Uterus (tissue), 4 donors: ENCODE measurements around the gene SLFN12. TPM values are rescaled to one million over a fixed set of nuclear protein-coding genes. Genes with fewer than 3 reads are reported as not detected.

Source experiments
- DNase-seq, 2 donors: peaks; one replicate each; pipeline ENCODE4 v3.0.0-alpha.2; 2019 to 2020
- H3K27ac ChIP-seq, 2 donors: fragments of 200-600 bp; sonication (generic); 1 replicate in 1 of 2; 2 replicates in 1 of 2; pipeline ENCODE4 v1.5.1; 2016 to 2018
- H3K27me3 ChIP-seq, 2 donors: fragments of 200-600 bp; sonication (generic); one replicate each; pipeline ENCODE4 v1.5.1; 2018 to 2019; ENCODE audit warnings: control low read depth in 1 of 2
- H3K36me3 ChIP-seq, 2 donors: fragments of 200-600 bp; sonication (generic); one replicate each; pipeline ENCODE4 v1.5.1; 2019; ENCODE audit warnings: control low read depth in 1 of 2
- H3K4me1 ChIP-seq, 2 donors: fragments of 200-600 bp; sonication (generic); one replicate each; pipeline ENCODE4 v1.5.1; 2018 to 2019; ENCODE audit warnings: control low read depth in 1 of 2
- H3K4me3 ChIP-seq, 2 donors: fragments of 200-600 bp; sonication (generic); 1 replicate in 1 of 2; 2 replicates in 1 of 2; pipeline ENCODE4 v1.5.1; 2018 to 2019; ENCODE audit warnings: mild to moderate bottlenecking in 1 of 2
- H3K9me3 ChIP-seq, 2 donors: fragments of 200-600 bp; sonication (generic); one replicate each; pipeline ENCODE4 v1.5.1; 2019; ENCODE audit warnings: control low read depth in 1 of 2
- POLR2A ChIP-seq, 2 donors: fragments of 450-650 bp; IDR thresholded peaks; one replicate each; pipeline ENCODE4 v1.6.1; 2016; ENCODE audit warnings: antibody characterized with exemption in 2 of 2, mild to moderate bottlenecking in 1 of 2, moderate library complexity in 1 of 2
- intact Hi-C: fragments of 100-400 bp; cut with DNase I; formaldehyde crosslinking; loops from one replicate; pipeline ENCODE4 v1.15.1; 2023; ENCODE audit warnings: low total_unique reads
- total RNA-seq, 4 donors: library from RNA; depleted of rRNA in 3 of 4; stranded (reverse); fragments of >200 nt in 3 of 4; gene quantifications; one replicate each; pipeline versions ENCODE4 v1.1.0 to v1.2.4, GENCODE V29; 2014 to 2023
- TF ChIP-seq, protein P1 (sequence below), 4 experiments: fragments of 200-600 bp in 2 of 4; fragments of 450-650 bp in 2 of 4; sonication (generic) in 2 of 4; IDR thresholded peaks; one replicate each; pipeline ENCODE4 v1.5.1; 2016 to 2019; ENCODE audit warnings: antibody characterized with exemption in 4 of 4, mild to moderate bottlenecking in 2 of 4, moderate library complexity in 1 of 4
- donor health status: DM: yes; HTN: yes; CAD: no.

Gene SLFN12
- total RNA-seq, 4 donors from 2014 or later, result 6.8 to 60.4 (median 12.9) TPM

DNA sequence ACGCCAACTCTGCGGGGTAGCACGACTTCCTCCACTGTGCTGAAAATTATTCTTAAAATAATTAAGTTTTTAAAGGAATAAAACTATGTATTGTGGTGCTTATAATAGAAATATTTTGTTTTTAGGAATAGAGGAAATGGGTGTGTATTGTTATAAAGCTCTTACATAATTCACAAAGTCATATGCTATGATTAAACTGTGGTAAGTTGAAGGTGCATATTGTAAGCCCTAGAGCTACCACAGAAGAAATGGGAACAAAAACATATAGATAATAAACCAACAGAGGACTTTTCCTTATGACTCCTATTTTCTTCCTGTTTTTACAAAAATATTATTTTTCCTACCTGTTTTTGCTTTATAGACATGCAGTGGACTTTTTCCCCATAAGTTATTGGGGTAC, 54.6 kb downstream of the SLFN12 start:
- Histone ChIP-seq H3K36me3 (no peaks in the 10 kb centered on the region), H3K9me3 (no peaks in the 10 kb centered on the region), H3K27ac (peak overlapping the region in 1 of 2 donors; percentile 98), H3K27me3 (no peaks in the 10 kb centered on the region), H3K4me3 (no peak overlapping the region), H3K4me1 (peaks cover 0 to 5% of the 10 kb centered on the region in 2 donors)
- TF ChIP-seq POLR2A (IDR thresholded peaks at IDR 0.05), result no peak
- TF ChIP-seq, protein P1, sequence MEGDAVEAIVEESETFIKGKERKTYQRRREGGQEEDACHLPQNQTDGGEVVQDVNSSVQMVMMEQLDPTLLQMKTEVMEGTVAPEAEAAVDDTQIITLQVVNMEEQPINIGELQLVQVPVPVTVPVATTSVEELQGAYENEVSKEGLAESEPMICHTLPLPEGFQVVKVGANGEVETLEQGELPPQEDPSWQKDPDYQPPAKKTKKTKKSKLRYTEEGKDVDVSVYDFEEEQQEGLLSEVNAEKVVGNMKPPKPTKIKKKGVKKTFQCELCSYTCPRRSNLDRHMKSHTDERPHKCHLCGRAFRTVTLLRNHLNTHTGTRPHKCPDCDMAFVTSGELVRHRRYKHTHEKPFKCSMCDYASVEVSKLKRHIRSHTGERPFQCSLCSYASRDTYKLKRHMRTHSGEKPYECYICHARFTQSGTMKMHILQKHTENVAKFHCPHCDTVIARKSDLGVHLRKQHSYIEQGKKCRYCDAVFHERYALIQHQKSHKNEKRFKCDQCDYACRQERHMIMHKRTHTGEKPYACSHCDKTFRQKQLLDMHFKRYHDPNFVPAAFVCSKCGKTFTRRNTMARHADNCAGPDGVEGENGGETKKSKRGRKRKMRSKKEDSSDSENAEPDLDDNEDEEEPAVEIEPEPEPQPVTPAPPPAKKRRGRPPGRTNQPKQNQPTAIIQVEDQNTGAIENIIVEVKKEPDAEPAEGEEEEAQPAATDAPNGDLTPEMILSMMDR (IDR thresholded peaks at IDR 0.05), result no peak
- no peak for DNase-seq
- intact Hi-C loops, result no loop called here

DNA sequence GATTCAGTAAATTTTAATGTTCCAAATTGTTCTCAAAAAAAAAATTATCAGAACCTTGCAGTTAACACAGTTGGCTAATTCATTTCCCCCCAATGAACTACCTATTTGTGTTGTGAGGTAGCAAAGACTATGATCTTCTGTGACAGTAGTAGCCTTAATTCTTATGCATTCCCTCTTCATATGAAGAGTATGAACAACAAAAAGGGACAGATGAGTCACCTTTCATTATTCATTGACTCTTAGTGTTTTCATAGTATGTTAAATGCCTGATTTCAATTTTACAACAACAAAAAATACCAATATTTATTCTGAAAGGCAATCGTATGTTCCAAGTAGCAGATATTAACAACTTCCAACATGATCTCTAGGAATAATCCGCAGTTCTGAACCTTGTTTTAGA, 55.2 kb downstream of the SLFN12 start:
- H3K27ac ChIP-seq, result peak overlapping the region in 1 of 2 donors; percentile 98
- no peak overlapping the region for H3K4me3 ChIP-seq
- no peaks in the 10 kb centered on the region for H3K9me3 ChIP-seq
- no peaks in the 10 kb centered on the region for H3K36me3 ChIP-seq
- intact Hi-C loops, result no loop called here
- H3K4me1 ChIP-seq, result peaks cover 0 to 5% of the 10 kb centered on the region in 2 donors
- TF ChIP-seq POLR2A (IDR thresholded peaks at IDR 0.05), result no peak
- TF ChIP-seq, protein P1 (IDR thresholded peaks at IDR 0.05), result no peak
- no peaks in the 10 kb centered on the region for H3K27me3 ChIP-seq
- DNase-seq, result no peak

DNA sequence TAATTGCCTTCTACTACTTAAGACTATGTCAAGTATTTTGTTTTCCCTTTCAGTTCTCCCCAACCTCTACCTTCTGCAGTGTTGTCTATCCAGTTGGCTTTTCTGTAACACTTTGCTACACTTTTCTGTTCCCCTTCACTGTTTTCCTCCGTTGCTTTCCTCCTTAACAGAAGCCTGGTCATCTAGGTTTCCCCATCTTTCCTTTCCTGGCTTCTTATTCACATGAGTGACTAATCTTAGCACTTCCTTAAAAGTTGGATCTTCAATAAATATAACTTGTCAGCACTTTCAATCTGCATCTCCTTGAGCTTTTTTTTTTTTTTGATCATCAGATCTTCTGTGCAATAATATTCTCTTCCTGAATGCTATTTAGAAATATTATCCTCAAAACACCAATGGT, 56.1 kb downstream of the SLFN12 start:
- TF ChIP-seq, protein P1 (IDR thresholded peaks at IDR 0.05), result no peak
- TF ChIP-seq POLR2A (IDR thresholded peaks at IDR 0.05), result no peak
- H3K27me3 ChIP-seq, result no peaks in the 10 kb centered on the region
- H3K4me3 ChIP-seq, result no peak overlapping the region
- H3K4me1 ChIP-seq, result peaks cover 0 to 5% of the 10 kb centered on the region in 2 donors
- H3K36me3 ChIP-seq, result no peaks in the 10 kb centered on the region
- H3K27ac ChIP-seq, result peak overlapping the region; percentile 56 to 98
- intact Hi-C loops, result no loop called here
- DNase-seq, result no peak
- H3K9me3 ChIP-seq, result no peaks in the 10 kb centered on the region

DNA sequence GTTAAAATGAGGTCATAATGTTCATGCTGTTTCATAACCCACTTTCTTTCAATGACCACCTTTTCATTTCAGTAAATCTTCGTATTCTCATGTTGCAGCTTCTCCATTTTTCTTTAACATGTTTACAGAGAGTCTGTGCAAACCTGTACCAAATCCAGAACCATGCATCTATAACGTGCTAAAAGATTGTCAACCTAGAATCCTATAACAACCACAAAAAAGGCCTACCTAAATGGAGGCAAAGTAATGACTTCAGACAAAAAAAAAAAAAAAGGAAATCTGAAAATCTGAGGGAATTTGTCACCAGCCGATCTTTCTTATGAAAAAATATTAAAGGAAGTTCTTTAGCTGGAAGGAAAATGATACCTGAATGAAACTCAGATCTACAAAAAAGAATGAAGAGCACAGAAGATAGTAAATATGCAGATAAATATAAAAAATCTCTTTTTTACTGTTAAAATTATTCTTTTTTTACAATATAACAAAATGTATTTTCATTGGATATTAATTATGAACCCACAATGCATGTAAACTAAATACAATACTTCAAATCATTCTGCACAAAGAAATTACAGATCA, 57.4 kb downstream of the SLFN12 start:
- peak overlapping the region in 1 of 2 donors; percentile 57 for H3K4me3 ChIP-seq
- H3K4me1 ChIP-seq, result peaks cover 0 to 5% of the 10 kb centered on the region in 2 donors
- intact Hi-C loops, result no loop called here
- no peaks in the 10 kb centered on the region for H3K36me3 ChIP-seq
- H3K27ac ChIP-seq, result peak overlapping the region; percentile 91 to 98
- H3K27me3 ChIP-seq, result no peaks in the 10 kb centered on the region
- DNase-seq, result no peak
- no peaks in the 10 kb centered on the region for H3K9me3 ChIP-seq
- TF ChIP-seq, protein P1 (IDR thresholded peaks at IDR 0.05), result no peak
- TF ChIP-seq POLR2A (IDR thresholded peaks at IDR 0.05), result no peak

DNA sequence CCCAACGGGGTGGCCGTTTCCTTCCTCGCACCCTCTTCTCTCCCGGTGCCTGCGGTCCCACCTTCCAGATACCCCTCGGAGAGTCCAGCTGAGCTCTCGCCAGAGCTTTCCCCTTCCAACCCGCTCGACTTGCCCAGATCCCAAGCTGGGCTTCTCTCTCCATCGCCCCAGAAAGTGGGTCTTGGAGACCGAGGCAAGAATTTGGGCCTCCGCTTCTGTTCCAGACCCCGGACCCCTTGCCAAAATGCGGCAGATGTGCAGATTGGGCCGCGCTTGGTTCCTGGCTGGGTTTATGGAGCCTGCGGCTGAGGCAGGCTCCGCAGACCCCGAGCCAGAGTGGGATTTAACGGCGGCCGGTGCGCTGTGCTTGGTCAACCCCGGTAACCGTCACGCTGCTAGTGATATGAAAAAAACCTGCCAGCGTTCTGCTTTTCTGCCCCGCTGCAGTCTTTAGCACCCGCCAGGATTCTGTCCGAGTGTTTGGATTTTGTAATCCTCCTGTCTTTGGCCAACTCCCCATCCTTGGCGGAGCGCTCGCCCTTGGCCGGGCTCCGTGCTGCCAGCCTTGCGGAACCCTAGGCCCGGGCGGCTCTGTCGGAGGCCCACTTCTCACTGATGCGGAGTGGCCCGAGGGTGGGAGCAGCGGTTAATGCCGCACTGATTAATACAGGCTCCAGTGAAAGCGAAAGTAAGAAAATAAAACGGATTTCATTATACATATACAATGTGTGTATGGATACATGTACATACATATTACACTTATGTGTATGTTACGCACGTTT, 58.1 kb downstream of the SLFN12 start:
- intact Hi-C loops, result no loop called here

More for the DNA sequence above, 58.1 kb downstream of the SLFN12 start:
- Histone ChIP-seq H3K27me3 (no peaks in the 10 kb centered on the region), H3K27ac (peak overlapping the region; percentile 91 to 98), H3K4me3 (peak overlapping the region; percentile 57 to 68), H3K36me3 (no peaks in the 10 kb centered on the region), H3K4me1 (peaks cover 0 to 5% of the 10 kb centered on the region in 2 donors), H3K9me3 (no peaks in the 10 kb centered on the region)
- TF ChIP-seq, protein P1 (IDR thresholded peaks at IDR 0.05), result no peak
- TF ChIP-seq POLR2A (IDR thresholded peaks at IDR 0.05), result no peak
- DNase-seq, result peak; percentile 38 to 64
